SK-N-SH (cell line): ENCODE measurements around the gene ZMIZ1.

Experiments used
- CHD2 ChIP-seq: fragments of 150-350 bp; IDR thresholded peaks from 2 replicates; pipeline ENCODE4 v1.6.1; 2018; ENCODE audit warnings: low read length; ENCODE audit not compliant: partially characterized antibody
- ELF1 ChIP-seq: IDR thresholded peaks from 2 replicates; pipeline ENCODE4 v1.4.0; 2012
- EP300 ChIP-seq, 2 experiments: IDR thresholded peaks; 2 replicates each; pipeline versions ENCODE4 v1.4.0 to v1.6.1; 2012; ENCODE audit warnings: borderline replicate concordance in 1 of 2, low read depth in 1 of 2, low read length in 1 of 2
- MEF2A ChIP-seq: IDR thresholded peaks from 2 replicates; pipeline ENCODE4 v1.4.0; 2012; ENCODE audit warnings: low read depth, borderline replicate concordance
- NRF1 ChIP-seq: IDR thresholded peaks from 2 replicates; pipeline ENCODE4 v1.6.1; 2012; ENCODE audit warnings: low read depth, mild to moderate bottlenecking, low read length
- POLR2AphosphoS5 ChIP-seq: IDR thresholded peaks from 2 replicates; pipeline ENCODE4 v1.6.1; 2012; ENCODE audit warnings: low read depth, low read length
- RAD21 ChIP-seq: IDR thresholded peaks from 2 replicates; pipeline ENCODE4 v1.6.1; 2012; ENCODE audit warnings: mild to moderate bottlenecking, low read length
- RFX5 ChIP-seq: IDR thresholded peaks from 2 replicates; pipeline ENCODE4 v1.6.1; 2012; ENCODE audit warnings: mild to moderate bottlenecking, improper control_type of control experiment, low read length
- RXRA ChIP-seq: IDR thresholded peaks from 2 replicates; pipeline ENCODE4 v1.4.0; 2012; ENCODE audit warnings: low read depth, mild to moderate bottlenecking, borderline replicate concordance
- SIN3A ChIP-seq: IDR thresholded peaks from 2 replicates; pipeline ENCODE4 v1.6.1; 2012; ENCODE audit warnings: low read depth, mild to moderate bottlenecking, low read length, moderate library complexity, borderline replicate concordance
- USF2 ChIP-seq: fragments of 150-350 bp; IDR thresholded peaks from 2 replicates; pipeline ENCODE4 v1.6.1; 2017; ENCODE audit warnings: antibody characterized with exemption, low read length, low read depth, borderline replicate concordance
- YY1 ChIP-seq: IDR thresholded peaks from 2 replicates; pipeline ENCODE4 v1.4.0; 2012; ENCODE audit warnings: low read depth, mild to moderate bottlenecking
- TF ChIP-seq, protein P1 (sequence below): fragments of 200-600 bp; sonication (generic); IDR thresholded peaks from 2 replicates; pipeline ENCODE4 v1.6.1; 2017; ENCODE audit warnings: antibody characterized with exemption, mild to moderate bottlenecking, moderate library complexity
- TF ChIP-seq, protein P2 (sequence below): IDR thresholded peaks from 2 replicates; pipeline ENCODE4 v1.6.1; 2012; ENCODE audit warnings: mild to moderate bottlenecking, low read depth, low read length, moderate library complexity

GRCh38 chr10:79254333-79255006, 185.7 kb downstream of the ZMIZ1 start:
- TF ChIP-seq, protein P1, sequence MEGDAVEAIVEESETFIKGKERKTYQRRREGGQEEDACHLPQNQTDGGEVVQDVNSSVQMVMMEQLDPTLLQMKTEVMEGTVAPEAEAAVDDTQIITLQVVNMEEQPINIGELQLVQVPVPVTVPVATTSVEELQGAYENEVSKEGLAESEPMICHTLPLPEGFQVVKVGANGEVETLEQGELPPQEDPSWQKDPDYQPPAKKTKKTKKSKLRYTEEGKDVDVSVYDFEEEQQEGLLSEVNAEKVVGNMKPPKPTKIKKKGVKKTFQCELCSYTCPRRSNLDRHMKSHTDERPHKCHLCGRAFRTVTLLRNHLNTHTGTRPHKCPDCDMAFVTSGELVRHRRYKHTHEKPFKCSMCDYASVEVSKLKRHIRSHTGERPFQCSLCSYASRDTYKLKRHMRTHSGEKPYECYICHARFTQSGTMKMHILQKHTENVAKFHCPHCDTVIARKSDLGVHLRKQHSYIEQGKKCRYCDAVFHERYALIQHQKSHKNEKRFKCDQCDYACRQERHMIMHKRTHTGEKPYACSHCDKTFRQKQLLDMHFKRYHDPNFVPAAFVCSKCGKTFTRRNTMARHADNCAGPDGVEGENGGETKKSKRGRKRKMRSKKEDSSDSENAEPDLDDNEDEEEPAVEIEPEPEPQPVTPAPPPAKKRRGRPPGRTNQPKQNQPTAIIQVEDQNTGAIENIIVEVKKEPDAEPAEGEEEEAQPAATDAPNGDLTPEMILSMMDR: no peak
- TF ChIP-seq EP300 (IDR thresholded peaks at IDR 0.05; ENCODE audit: borderline replicate concordance in 1 of 2, low read depth in 1 of 2, low read length in 1 of 2) (no peak), USF2 (no peak), MEF2A (no peak), NRF1 (no peak), POLR2AphosphoS5 (no peak), YY1 (no peak), SIN3A (no peak), RFX5 (no peak), ELF1 (no peak), RAD21 (no peak), CHD2 (no peak), RXRA (no peak)
- TF ChIP-seq, protein P2, sequence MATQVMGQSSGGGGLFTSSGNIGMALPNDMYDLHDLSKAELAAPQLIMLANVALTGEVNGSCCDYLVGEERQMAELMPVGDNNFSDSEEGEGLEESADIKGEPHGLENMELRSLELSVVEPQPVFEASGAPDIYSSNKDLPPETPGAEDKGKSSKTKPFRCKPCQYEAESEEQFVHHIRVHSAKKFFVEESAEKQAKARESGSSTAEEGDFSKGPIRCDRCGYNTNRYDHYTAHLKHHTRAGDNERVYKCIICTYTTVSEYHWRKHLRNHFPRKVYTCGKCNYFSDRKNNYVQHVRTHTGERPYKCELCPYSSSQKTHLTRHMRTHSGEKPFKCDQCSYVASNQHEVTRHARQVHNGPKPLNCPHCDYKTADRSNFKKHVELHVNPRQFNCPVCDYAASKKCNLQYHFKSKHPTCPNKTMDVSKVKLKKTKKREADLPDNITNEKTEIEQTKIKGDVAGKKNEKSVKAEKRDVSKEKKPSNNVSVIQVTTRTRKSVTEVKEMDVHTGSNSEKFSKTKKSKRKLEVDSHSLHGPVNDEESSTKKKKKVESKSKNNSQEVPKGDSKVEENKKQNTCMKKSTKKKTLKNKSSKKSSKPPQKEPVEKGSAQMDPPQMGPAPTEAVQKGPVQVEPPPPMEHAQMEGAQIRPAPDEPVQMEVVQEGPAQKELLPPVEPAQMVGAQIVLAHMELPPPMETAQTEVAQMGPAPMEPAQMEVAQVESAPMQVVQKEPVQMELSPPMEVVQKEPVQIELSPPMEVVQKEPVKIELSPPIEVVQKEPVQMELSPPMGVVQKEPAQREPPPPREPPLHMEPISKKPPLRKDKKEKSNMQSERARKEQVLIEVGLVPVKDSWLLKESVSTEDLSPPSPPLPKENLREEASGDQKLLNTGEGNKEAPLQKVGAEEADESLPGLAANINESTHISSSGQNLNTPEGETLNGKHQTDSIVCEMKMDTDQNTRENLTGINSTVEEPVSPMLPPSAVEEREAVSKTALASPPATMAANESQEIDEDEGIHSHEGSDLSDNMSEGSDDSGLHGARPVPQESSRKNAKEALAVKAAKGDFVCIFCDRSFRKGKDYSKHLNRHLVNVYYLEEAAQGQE: no peak
